H1 (cell line): ENCODE results near the gene F10. TPM values are rescaled to one million over a fixed set of nuclear protein-coding genes. Genes with fewer than 3 reads are reported as not detected.

Experiments used
- EP300 ChIP-seq, 2 experiments: IDR thresholded peaks; 1 replicate in 1 of 2; 2 replicates in 1 of 2; pipeline ENCODE4 v1.6.1; 2011 to 2012; ENCODE audit warnings: low read depth in 2 of 2, low read length in 2 of 2, mild to moderate bottlenecking in 2 of 2, borderline replicate concordance in 1 of 2, inconsistent platforms in 1 of 2, moderate library complexity in 1 of 2
- EZH2 ChIP-seq: fragments of 200-600 bp; sonication (generic); IDR thresholded peaks from 2 replicates; pipeline ENCODE4 v1.7.1; 2012; ENCODE audit warnings: low read depth, mild to moderate bottlenecking, moderate library complexity, low read length, inconsistent platforms; ENCODE audit not compliant: severe bottlenecking
- KDM1A ChIP-seq: fragments of 200-600, 300-600 bp; sonication (generic); IDR thresholded peaks from 2 replicates; pipeline ENCODE4 v1.7.1; 2016; ENCODE audit warnings: mild to moderate bottlenecking, low read length, borderline replicate concordance
- PHF8 ChIP-seq: fragments of 200-600 bp; sonication (generic); conservative IDR thresholded peaks from 2 replicates; pipeline ENCODE4 v1.7.1; 2012; ENCODE audit warnings: low read depth, mild to moderate bottlenecking, inconsistent platforms, low read length, moderate library complexity
- POU5F1 ChIP-seq: IDR thresholded peaks from 2 replicates; pipeline ENCODE4 v1.6.1; 2011; ENCODE audit warnings: low read depth, mild to moderate bottlenecking, low read length, moderate library complexity
- SUZ12 ChIP-seq: fragments of 200-600 bp; sonication (generic); IDR thresholded peaks from 2 replicates; pipeline ENCODE4 v1.6.1; 2012; ENCODE audit warnings: mild to moderate bottlenecking, inconsistent platforms, low read length, moderate library complexity, mixed read lengths
- polyA plus RNA-seq, 7 experiments: library from polyadenylated mRNA; depleted of rRNA in 3 of 7; stranded (reverse) in 5 of 7; unstranded in 2 of 7; fragments of >200 nt in 5 of 7; fragments of 200-250 nt in 2 of 7; gene quantifications; 1 replicate in 5 of 7; 2 replicates in 1 of 7; 4 replicates in 1 of 7; pipeline versions ENCODE4 v1.2.1 to v1.2.3, GENCODE V29; 2011 to 2013; ENCODE audit warnings: missing spikeins in 2 of 7, mixed read lengths in 2 of 7
- total RNA-seq: library from RNA; stranded (reverse); fragmentation: NEBNext Ultra II Directional; extraction: Animal tissue kit (Norgen Biotek cat#: 25700); gene quantifications from 2 replicates; pipeline ENCODE4 v1.2.1, GENCODE V29; 2021

The F10 gene
- total and polyA plus RNA-seq, 2 of the 8 experiments (the other 6 are each of a cell fraction or from before 2014, with no cell fraction given): 2.0 to 4.2 TPM

DNA sequence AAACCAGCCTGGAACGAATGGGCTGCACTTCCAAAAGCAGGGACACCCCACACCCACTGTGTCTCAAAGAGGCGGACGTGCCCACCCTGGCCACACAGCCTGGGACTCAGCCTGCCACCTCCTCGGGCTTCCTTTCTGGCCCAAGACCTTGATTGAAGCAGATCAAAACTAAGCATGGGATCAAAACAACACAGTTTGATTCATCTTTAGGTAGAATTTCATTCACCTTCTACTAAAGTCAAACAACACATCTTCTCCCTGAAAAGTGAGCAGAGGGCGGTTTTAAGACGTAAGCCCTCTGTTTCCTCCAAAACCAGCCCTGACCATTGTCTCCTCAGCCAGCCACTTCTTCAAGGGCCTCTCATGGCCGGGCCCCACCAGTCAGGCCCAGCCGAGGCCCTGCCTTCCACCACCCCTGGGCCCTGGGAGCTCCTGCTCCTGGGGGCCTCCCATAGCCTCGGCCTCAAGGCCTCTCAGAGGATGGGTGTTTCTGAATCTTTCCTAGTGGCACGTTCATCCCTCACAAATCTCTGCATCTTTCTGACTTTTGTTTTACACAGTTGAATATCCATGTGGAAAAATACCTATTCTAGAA, 6.3 kb upstream of the F10 start (continued):
- TF ChIP-seq EP300 (IDR thresholded peaks at IDR 0.05; ENCODE audit: borderline replicate concordance in 1 of 2, low read depth in 2 of 2, low read length in 2 of 2) (no peak), PHF8 (no peak), POU5F1 (no peak), KDM1A (no peak), EZH2 (no peak), SUZ12 (no peak)
